Prostate gland (tissue), 2 donors: ENCODE results near the gene PHYH. TPM values are rescaled to one million over a fixed set of nuclear protein-coding genes. Genes with fewer than 3 reads are reported as not detected.

Experiments
- DNase-seq: peaks from one replicate; pipeline ENCODE4 v3.0.0-alpha.2; 2019; ENCODE audit warnings: low spot score
- H3K27ac ChIP-seq, 2 donors: fragments of 200-600 bp; sonication (generic); 2 replicates each; pipeline ENCODE4 v1.5.1; 2017 to 2019
- H3K27me3 ChIP-seq: fragments of 200-600 bp; sonication (generic); replicated peaks from 2 replicates; pipeline ENCODE4 v1.5.1; 2019; ENCODE audit not compliant: insufficient read depth
- H3K36me3 ChIP-seq, 2 donors: fragments of 200-600 bp; sonication (generic); 1 replicate in 1 of 2; 2 replicates in 1 of 2; pipeline versions ENCODE4 v1.5.1 to v1.8.1; 2017 to 2019
- H3K4me1 ChIP-seq: fragments of 200-600 bp; sonication (generic); replicated peaks from 2 replicates; pipeline ENCODE4 v1.5.1; 2019
- H3K4me3 ChIP-seq, 2 donors: fragments of 200-600 bp; sonication (generic); 2 replicates each; pipeline ENCODE4 v1.5.1; 2017 to 2019
- H3K9me3 ChIP-seq: fragments of 200-600 bp; sonication (generic); 2 replicates; pipeline ENCODE4 v1.5.1; 2017
- CTCF ChIP-seq, 4 experiments: fragments of 200-600 bp in 2 of 4; fragments of 450-650 bp in 2 of 4; sonication (generic) in 2 of 4; IDR thresholded peaks; 1 replicate in 3 of 4; 2 replicates in 1 of 4; pipeline ENCODE4 v1.5.1; 2016 to 2019; ENCODE audit warnings: antibody characterized with exemption in 4 of 4, mild to moderate bottlenecking in 2 of 4, moderate library complexity in 2 of 4
- POLR2A ChIP-seq: fragments of 450-650 bp; IDR thresholded peaks from one replicate; pipeline ENCODE4 v1.6.1; 2016; ENCODE audit warnings: antibody characterized with exemption, mild to moderate bottlenecking
- POLR2AphosphoS5 ChIP-seq: sonication (generic); formaldehyde crosslinking; IDR thresholded peaks from one replicate; pipeline ENCODE4 v1.6.1; 2017; ENCODE audit warnings: antibody characterized with exemption
- WGBS: methylation state at CpG from one replicate; pipeline ENCODE4 v1.1.5; 2018; 5-methylcytosine and 5-hydroxymethylcytosine counted together
- intact Hi-C: fragments of 100-400 bp; cut with DNase I; formaldehyde crosslinking; loops from one replicate; pipeline ENCODE4 v1.14.2; 2022
- total RNA-seq, 2 donors: library from RNA; depleted of rRNA; stranded (reverse); fragments of >200 nt; gene quantifications; one replicate each; pipeline ENCODE4 v1.1.0, GENCODE V29; 2016

Gene PHYH
- total RNA-seq, 2 donors from 2014 or later, result 18.2 to 27.4 TPM

DNA sequence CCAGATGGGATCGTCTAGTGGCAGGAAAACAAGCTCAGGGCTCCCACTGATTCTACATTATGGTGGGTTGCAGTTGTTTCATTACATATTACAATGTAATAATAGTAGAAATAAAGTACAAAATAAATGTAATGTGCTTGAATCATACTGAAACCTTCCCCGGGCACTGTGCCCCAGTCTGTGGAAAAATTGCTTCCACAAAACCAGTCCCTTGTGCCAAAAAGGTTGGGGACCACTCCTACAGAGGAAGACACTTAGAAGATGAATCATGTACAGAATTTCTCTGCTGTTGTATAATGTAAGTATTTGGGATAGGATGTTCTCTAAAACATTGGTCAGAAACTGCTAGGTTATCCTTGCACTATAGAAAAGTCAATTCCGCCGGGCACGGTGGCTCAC is 11.3 kb upstream of the PHYH start:
- no peak for DNase-seq
- Histone ChIP-seq H3K4me1 (no peaks in the 10 kb centered on the region), H3K27me3 (no peaks in the 10 kb centered on the region), H3K4me3 (no peak overlapping the region), H3K36me3 (no peaks in the 10 kb centered on the region), H3K27ac (no peak overlapping the region), H3K9me3 (no peaks in the 10 kb centered on the region)
- TF ChIP-seq POLR2A (no peak), POLR2AphosphoS5 (no peak), CTCF (IDR thresholded peaks at IDR 0.05) (no peak)
- WGBS, result 79% methylated on average over 5 of the region's 5 CpGs
- intact Hi-C loops, result no loop called here

GRCh38 chr10:13310518-13311176 is 10.8 kb upstream of the PHYH start:
- Histone ChIP-seq H3K27me3 (no peaks in the 10 kb centered on the region), H3K9me3 (no peaks in the 10 kb centered on the region), H3K36me3 (no peaks in the 10 kb centered on the region), H3K4me3 (no peak overlapping the region), H3K4me1 (no peaks in the 10 kb centered on the region), H3K27ac (no peak overlapping the region)
- intact Hi-C loops, result no loop called here
- TF ChIP-seq POLR2AphosphoS5, result no peak
- no peak for TF ChIP-seq POLR2A
- no peak for TF ChIP-seq CTCF (IDR thresholded peaks at IDR 0.05)
- DNase-seq, result no peak
- WGBS, result 92% methylated on average over 7 of the region's 7 CpGs

- H3K9me3 ChIP-seq, result no peaks in the 10 kb centered on the region
- intact Hi-C loops, result no loop called here
- TF ChIP-seq CTCF (IDR thresholded peaks at IDR 0.05) (no peak), POLR2AphosphoS5 (no peak), POLR2A (no peak)
- no peak for DNase-seq
- WGBS, result 96% methylated on average over 2 of the region's 2 CpGs
- H3K27me3 ChIP-seq, result no peaks in the 10 kb centered on the region
- H3K4me1 ChIP-seq, result no peaks in the 10 kb centered on the region
- H3K36me3 ChIP-seq, result no peaks in the 10 kb centered on the region
- H3K27ac ChIP-seq, result no peak overlapping the region
- no peak overlapping the region for H3K4me3 ChIP-seq
These were observed 9.9 kb upstream of the PHYH start for GRCh38 chr10:13309792-13310191.

GRCh38 chr10:13308096-13308495 is 8.2 kb upstream of the PHYH start:
- no peaks in the 10 kb centered on the region for H3K27me3 ChIP-seq
- H3K36me3 ChIP-seq, result no peaks in the 10 kb centered on the region
- intact Hi-C loops, result no loop called here

More at GRCh38 chr10:13308096-13308495, 8.2 kb upstream of the PHYH start:
- no peak for DNase-seq
- Histone ChIP-seq H3K27ac (no peak overlapping the region), H3K4me1 (no peaks in the 10 kb centered on the region), H3K9me3 (no peaks in the 10 kb centered on the region), H3K4me3 (no peak overlapping the region)
- 48% methylated on average over 6 of the region's 6 CpGs for WGBS
- TF ChIP-seq POLR2AphosphoS5, result no peak
- no peak for TF ChIP-seq POLR2A
- no peak for TF ChIP-seq CTCF (IDR thresholded peaks at IDR 0.05)
